GM18526 (cell line): ENCODE measurements around the gene MARCHF3.

Source experiments
- POLR2A ChIP-seq: IDR thresholded peaks from 3 replicates; pipeline ENCODE4 v1.6.1; 2011; ENCODE audit not compliant: insufficient read length; ENCODE audit errors: extremely low read depth

MARCHF3 gene, protein sequence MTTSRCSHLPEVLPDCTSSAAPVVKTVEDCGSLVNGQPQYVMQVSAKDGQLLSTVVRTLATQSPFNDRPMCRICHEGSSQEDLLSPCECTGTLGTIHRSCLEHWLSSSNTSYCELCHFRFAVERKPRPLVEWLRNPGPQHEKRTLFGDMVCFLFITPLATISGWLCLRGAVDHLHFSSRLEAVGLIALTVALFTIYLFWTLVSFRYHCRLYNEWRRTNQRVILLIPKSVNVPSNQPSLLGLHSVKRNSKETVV

DNA sequence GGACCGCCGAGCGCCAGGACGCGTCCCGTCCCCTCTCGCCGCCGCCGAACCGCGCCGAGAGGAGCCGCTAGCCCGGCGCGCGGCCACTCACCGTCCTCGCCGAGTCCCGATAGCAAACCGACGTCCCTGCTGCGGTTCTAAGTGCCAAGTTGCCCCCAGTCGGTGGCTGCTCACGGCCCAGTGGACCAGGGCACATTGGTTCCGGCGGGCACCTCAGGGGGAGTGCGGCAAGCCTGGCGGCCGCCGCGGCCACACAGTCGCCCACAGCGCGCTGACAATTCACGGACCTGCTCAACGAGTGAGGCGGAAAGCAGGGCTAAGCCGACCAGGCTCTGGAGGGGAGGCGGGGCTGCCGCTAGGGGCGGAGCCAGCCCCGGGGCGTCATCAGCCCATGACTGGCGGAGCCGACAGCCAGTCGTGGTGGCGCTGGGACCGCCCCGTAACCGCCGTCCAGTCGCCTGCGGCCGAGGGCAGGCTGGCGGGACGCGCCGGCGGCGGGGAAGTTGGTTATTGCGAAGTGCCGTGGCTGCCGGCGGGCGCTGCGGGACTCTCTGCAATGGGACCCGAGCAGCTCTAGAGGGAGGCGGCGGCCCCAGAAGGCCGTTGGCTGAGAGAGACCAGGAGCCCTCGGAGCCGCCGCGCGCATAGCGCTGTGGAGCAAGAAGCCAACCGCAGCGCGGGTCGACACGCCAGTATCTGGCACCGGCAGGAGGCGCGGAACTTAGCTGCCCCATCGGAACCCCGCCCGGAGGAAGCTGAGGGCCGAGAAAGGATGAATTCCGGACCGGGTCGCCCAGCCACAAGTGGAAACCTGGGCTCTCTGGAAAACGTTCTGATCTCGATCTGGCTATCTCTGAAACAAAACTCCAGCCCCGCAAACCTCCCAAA, at the start of gene MARCHF3:
Gene MARCHF3 (minus strand): TSS at position 300 of the 888 bp plus-strand sequence. CDS start 112,387 bp downstream, outside the sequence.
- TF ChIP-seq POLR2A: peak; percentile 89

DNA sequence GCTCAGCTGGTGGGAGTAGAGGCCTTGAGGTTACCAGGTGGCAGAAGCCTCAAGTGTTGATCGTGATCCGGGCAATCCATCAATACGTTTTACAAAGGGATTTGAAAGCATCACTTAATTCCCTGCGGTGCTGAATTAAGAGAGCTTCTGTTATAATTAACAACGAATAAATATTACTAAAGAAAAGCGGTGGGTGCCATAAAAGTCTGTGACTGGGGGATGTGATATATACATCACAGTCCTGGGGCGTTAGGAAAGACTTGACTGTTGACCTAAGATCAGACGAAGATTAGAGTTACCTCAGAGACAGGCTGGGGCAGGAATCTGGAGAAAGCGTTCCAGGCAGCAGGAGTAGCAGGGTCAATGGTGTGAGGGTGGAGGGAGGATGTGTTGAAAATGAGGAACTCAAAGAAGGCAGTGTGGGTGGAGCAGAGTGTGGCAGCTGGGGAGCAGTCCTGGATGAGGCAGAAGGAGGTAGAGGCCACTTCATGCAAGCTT, 49.7 kb upstream of the MARCHF3 start:
- TF ChIP-seq POLR2A: no peak

DNA sequence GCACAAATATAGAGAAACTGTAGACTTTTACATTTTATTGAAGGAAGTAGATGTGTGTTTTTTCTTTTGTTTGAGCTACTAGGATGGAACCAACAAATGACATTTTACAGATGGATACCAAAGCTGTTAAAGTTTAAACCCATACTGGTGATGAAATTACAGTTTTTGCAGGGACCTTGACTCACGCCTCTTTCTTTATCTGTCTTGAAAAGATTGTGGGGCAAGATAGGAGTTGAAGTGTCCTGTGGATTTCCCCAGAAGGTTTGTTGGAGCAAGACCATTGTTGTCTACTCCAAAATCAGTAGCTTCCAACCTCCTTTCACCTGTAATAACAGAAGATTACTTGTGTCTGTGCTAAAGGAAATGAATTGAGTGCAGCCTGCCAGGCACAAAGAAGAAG, 47.0 kb upstream of the MARCHF3 start:
- TF ChIP-seq POLR2A: no peak

DNA sequence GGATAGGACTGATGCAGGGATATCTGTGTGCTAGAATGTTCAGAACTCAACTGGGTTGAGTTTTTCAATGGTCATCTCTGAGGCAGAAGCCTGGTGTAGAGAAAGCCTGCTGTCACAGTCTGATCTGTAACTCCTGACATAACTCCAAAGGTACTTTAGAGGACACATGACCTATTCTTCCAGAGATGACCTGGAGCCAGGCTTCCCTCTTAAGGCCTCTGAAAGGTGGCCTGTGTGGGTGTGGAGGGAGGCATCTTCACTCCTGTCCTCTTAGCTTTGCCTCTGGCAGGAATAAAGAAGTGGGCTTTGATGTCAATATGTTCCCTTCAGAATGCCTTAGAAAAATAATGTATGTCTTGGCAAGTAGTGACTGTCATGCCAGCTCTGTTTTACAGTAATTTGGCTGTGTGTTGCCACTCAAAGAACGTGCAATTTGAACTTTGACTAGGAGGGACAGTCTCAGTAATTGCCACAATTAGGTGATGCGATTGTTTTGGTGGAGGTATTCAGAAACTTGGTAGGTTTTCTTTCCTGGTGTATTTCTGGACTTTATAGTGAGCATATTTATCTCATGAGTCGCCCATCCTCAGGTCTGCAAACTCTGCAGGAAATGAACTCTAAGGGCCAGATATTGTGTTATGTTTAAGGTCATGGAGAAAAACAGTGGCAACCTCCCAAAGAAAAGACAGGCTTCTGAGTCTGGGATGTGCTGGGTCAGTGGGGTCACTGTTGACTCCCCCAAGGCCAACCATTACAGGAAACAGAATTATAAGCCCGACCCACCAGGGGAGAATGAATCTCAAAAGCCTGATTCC, 46.2 kb upstream of the MARCHF3 start:
- TF ChIP-seq POLR2A: no peak

DNA sequence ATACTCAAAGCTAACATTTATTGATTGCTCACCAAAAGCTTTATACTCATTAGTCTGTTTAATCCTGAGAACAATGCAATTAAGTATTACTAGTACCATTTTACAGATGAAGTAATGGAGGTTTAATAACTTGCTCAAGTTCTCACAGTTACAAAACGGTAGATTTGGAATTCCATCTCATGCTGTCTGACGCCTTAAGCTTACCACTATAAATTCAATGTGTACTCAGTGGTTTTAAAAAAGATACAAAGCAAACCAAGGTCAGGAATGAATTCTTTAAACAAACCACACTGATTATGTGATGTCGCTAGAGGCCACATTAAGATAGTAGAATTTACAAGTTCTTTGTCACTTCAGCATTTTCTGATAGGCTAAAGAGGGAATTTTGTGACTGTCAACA, 44.1 kb upstream of the MARCHF3 start:
- no peak for TF ChIP-seq POLR2A

DNA sequence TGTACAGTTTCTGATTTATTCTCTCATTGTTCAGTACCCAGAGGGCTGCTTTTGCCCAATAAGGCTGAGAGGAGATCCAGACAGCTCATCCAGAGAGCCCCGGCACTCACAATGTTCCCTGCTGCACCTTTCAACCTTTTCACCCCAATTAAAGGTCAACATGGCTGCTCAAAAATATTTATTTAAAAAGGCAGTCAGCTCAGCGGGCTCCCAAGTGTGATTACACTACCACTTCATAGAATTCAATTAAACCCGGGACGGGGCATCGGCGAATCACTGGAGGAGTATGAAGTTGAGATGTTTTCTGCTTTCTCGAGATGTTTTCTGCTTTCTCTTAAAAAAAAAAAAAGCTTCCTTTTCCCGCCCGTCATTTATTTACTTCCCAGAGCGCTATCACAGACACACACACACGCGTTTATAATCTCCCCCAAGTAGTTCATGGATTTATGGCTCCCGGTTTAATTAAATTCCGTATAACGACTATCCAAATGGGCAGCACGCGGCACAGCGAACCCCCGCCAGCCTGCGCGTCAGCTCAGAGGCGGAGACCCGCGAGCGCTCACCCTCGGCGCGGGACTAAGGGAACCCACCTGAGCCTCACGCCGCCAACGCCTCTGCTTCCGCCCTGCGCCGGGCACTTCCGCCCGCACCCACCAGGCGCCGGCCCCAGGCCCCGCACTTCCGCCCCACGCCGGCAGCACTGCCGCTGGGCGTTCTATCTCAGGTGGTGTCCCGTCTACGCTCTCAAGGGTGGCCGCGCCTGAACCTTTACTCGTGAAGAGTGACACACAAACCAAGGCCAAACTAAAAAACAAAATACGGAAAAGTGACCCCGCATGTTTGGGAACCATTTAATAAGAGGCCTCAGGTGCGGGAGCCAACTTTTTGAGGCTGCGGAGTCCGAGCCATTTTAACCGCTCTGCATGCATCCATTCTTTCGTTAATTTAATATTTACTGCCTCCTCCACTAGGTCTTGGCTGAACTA, 42.8 kb upstream of the MARCHF3 start, which contains the start of gene C5orf63:
Gene C5orf63 (minus strand): TSS at position 642 of the 986 bp plus-strand sequence. CDS start 14,507 bp downstream, outside the sequence.
- peak; percentile 85 for TF ChIP-seq POLR2A

DNA sequence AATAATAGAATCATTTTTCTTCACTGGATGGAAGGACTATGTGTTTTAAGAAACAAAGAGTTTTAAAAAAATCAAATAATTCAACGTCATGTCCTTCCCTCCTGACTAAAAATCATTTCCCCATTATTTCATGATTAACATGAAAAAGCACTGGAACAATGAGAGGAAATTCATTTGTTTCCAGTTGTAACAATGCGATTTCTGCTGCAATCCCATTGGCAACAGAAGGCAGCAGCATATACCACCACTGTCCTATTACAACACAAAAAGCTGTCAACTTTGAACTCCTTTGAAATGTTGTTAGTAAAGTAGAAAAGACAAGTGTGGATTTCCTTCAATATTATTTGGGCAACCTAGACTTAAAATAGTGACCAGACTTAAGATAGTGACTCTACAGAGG, 39.9 kb upstream of the MARCHF3 start:
- no peak for TF ChIP-seq POLR2A

DNA sequence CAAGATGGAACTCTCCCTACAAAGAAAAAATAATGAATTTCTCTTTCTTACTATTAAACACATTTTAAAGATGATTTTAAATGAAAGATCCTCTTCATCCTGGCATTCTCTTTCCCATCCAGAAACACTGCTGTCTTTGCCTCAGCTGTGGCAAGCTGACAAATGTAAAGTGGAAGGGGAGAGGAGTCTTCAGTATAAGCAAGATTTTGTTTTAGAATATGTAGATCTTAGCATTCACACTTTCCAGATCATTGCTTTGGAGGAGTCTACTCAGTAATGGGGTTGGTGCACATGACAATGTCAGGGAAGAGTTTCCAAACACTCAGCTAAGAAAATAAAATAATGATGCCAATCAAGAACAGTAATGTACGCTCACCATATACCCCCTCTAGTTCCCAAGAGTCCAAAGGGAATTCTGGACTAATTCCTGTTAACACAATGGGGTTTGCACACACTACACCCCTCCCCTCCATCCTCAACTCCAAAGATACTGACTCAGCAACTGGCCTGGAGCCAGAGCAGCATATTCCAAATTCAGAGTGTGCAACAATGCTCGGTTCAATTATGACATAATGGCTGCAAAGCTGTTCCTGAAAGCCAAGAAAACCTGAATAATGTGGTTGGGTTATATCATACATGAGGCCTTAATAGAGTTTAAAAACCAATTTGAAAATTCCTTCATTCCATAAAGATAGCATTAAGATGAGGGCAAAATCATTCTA, 38.3 kb upstream of the MARCHF3 start:
- TF ChIP-seq POLR2A: no peak

DNA sequence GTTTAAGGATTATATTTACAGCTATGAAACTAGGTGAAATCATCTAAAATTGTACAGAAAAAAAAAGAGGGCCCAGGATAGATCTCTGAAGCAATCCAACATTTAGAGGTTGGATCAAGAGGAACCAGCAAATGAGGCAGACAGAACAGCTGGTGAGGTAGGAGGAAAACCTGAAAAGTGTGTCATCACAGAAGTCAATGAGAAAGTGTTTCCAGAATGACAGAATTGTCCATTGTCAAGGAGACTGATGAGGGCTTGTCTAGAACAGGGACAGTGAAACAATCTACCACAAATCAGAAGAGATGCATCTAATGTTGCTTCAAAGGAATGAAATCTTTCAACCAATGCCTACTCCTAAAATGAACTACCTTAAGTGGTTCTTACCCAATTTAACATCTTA, 36.4 kb upstream of the MARCHF3 start:
- TF ChIP-seq POLR2A: no peak

DNA sequence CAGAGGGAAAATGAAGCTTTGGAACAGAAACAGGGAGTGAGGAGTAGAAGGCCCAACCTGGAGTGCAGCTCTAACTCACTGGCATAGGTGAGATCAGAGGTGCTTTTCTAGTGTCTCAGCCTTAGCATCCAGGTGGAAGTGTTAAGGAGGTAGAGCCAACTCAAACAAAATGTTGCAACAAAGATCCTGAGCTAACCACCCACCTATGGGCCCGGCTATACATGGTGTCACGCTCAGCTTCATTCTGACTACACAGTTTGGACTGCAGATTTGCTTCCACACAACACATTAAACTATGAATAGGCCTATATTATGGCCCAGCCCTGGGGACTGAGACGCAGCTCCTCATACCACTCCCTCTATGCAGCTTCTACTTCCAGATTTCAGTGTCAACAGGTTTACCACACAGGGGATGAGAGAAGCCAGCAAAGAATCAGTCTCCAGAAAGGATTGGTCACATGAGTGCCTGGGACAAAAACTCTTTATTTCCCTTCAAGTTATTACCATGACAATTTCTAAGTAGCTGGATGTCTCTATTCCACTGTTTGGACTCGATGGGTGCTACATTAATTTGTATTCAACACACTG, 34.0 kb upstream of the MARCHF3 start:
- no peak for TF ChIP-seq POLR2A

DNA sequence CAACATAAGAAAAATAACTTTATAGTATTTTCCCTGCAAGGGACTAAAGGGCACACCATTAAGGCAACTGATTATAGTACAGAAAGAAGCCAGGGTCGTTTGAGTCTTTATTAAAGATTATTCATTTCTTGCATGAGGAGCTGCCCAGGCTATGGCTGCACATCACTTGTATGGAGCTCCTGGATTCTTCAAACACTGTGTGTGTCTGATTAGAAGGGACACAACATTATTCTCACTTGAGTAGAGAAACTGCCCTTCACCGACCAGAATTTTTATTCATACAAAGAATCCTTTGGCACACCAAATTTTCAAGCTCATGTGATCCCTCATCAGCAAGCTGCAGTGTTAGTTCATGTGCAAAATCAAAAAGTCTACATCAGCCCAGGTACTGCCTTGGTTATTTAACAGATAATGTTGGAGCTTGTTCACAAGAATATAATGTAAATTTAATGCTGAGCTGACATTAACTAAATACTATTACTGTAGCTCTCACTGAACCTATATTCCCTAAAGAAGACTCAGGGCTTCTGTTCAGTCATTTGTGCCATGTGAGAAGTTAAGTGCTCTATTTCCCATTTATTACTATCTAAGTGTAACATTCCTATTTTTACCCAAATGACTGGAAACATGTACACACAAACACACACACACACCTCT, 33.0 kb upstream of the MARCHF3 start:
- no peak for TF ChIP-seq POLR2A

DNA sequence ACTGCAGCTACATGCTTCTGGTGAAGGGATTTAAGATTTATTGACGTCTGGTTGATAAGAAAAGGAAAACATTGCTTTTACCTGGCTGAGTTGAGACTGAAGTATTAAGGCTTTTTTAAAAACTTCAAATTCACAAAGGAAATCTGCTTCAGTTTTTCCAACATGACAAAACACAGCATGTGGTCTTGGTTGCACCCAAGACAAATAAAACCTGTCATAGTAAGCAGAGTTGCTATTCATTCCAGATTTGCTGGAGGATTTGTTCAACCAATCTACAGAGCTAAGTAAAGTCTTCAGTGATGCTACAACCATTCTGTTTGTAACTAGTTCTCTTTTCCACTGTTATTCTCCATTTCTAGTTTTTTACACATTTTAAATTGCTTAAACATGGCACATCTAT, 31.6 kb upstream of the MARCHF3 start:
- TF ChIP-seq POLR2A: no peak

DNA sequence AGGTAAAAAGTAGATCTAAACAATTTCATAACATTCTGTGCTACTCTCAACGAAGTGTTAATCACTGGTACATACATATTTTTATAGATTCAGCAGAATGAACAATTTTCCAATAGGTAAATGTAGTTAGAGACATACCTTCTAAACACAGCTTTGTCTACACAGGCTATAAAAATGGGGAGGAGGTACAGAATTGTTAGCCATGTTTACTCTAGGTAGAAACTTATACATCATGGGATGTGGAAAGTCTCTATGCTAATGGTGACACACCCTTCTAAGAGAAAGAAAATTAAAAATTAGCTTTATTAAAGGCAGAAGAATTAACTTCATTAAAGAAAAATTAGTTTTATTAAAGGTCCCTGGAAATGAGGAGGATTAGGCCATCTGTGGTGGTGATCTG, 31.2 kb upstream of the MARCHF3 start:
- TF ChIP-seq POLR2A: no peak
